Measurements from ENCODE around the gene SYNE1.
"Not testable (repeated sequence)": the region's sequence is repeated elsewhere in the genome, so short reads cannot be mapped to it uniquely, and the experiment has no call there.

Gene SYNE1, protein sequence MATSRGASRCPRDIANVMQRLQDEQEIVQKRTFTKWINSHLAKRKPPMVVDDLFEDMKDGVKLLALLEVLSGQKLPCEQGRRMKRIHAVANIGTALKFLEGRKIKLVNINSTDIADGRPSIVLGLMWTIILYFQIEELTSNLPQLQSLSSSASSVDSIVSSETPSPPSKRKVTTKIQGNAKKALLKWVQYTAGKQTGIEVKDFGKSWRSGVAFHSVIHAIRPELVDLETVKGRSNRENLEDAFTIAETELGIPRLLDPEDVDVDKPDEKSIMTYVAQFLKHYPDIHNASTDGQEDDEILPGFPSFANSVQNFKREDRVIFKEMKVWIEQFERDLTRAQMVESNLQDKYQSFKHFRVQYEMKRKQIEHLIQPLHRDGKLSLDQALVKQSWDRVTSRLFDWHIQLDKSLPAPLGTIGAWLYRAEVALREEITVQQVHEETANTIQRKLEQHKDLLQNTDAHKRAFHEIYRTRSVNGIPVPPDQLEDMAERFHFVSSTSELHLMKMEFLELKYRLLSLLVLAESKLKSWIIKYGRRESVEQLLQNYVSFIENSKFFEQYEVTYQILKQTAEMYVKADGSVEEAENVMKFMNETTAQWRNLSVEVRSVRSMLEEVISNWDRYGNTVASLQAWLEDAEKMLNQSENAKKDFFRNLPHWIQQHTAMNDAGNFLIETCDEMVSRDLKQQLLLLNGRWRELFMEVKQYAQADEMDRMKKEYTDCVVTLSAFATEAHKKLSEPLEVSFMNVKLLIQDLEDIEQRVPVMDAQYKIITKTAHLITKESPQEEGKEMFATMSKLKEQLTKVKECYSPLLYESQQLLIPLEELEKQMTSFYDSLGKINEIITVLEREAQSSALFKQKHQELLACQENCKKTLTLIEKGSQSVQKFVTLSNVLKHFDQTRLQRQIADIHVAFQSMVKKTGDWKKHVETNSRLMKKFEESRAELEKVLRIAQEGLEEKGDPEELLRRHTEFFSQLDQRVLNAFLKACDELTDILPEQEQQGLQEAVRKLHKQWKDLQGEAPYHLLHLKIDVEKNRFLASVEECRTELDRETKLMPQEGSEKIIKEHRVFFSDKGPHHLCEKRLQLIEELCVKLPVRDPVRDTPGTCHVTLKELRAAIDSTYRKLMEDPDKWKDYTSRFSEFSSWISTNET (N-terminal part only)

DNA sequence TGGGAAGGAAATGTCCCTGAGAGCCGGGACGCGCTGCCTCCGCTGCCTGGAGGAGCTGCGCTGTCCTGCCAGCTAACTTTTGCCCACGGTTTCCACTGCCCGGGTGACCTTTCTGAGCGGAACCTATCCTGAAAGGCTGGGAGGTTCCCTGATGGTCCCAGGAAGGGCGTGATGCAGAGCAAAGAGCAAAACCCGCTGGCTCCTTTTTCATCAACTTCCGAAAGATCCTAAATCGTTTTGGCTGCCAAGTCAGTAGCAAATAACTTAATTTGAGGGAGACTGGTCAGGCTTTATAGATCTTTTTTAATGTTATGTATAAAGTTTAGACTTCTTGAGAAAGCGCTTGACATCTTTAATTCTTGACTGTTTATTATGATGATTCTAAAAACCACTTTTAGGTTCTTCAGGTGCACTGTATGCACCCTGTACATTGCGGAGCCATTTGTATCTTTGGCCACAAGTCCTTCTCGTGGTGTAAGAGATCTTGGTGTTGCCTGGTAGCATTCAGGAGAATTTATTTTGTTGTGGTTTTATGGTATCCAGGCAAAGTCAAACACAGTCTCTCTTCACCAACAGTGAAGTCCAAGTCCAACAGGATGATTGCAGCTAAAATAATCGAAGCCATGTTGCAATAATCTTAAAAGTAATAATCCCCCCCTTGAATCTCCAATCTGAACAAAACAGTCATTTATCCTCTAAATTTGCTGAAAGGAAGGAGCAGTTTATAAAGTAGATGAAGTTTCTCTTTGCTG is at the start of gene SYNE1:
Gene SYNE1 (minus strand): TSS at position 67 of the 752 bp plus-strand sequence. CDS start 9,031 bp downstream, outside the sequence.
- no peak for DNase-seq (ENCODE audit: low spot score)

DNA sequence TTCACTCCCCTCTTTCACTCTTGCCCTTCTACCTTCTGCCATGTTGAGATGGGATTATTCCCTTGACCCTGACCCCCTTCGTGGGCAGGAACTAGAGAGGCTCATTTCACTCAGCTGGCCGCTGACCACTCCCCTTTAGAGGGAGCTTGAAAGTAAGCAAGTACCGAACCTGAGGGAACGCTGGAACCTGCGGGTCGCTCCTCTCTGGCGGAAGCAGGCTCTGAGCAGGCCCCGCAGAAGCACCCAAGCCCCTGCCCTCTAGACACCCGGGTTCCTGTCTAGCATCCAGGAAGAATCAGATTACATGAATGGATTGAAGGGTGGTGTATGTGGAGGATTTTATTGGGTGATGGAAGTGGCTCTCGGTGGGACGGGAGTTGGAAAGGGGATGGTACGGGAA is 48.7 kb upstream of the SYNE1 start:
- no peak for DNase-seq (ENCODE audit: low spot score)

DNA sequence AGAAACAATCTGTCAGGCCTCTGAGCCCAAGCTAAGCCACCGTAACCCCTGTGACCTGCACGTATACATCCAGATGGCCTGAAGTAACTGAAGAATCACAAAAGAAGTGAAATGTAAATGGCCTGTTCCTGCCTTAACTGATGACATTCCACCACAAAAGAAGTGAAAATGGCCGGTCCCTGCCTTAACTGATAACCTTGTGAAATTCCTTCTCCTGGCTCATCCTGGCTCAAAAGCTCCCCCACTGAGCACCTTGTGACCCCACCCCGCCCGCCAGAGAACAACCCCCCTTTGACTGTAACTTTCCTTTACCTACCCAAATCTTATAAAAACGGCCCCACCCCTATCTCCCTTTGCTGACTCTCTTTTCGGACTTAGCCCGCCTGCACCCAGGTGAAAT is 45.8 kb upstream of the SYNE1 start:
- not testable (repeated sequence) for DNase-seq (ENCODE audit: low spot score)

DNA sequence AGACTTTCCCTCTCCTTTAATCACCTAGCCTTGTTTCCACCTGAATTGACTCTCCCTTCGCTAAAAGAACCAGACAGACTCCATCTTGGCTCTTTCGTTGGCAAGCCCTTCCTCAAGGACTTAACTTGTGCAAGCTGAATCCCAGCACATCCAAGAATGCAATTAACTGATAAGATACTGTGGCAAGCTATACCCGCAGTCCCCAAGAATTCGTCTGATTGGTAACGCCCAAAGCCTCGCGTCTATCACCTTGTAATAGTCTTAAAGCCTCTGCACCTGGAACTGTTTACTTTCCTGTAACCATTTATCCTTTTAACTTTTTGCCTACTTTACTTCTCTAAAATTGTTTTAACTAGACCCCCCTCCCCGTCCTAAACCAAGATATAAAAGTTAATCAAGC is 45.0 kb upstream of the SYNE1 start:
- DNase-seq (ENCODE audit: low spot score), result no peak

DNA sequence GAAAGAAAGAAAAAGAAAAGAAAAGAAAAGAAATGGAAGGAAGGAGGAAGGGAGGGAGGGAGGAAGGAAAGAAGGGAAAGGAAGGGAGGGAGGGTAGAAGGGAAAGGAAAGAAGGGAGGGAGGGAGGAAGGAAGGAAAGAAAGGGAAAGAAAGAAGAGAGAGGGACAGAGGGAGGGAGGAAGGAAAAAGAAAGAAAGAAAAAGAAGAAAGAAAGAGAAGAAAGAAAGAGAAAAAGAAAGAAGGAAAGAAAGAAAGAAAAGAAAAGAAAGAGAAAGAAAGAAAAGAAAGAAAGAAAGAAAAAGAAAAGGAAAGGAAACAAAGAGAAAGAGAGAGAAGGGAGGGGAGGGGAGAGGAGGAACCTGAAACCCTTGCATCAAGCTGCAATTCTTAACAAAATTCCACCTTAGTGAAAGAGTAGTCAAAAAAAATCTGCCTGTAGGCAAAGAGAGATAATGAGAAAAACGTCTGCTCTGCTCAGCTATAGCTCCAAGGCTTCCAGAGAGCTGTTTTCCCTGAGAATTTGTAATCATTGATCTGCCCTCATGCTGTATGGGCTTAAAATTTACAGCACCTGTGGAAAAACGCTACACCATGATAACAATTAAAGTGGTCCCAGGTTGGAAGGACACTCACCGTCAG is 43.8 kb upstream of the SYNE1 start:
- no peak for DNase-seq (ENCODE audit: low spot score)

DNA sequence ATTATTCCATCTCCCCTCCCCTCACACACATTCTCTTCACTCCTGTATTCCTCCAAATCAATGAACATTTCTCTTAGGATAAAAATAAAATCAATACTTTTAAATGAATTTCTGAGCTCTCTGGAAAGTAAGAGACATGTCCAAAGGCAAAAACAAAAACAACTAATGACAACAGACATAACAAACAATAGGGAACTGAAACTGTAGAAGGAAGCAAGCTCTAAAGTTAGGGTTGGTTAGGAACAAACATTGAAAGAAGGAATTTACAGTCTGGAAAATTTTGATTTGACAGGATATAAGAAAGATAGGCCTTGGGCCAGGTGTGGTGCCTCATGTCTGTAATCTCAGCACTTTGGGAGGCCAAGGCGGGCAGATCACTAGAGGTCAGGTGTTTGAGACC is 43.0 kb upstream of the SYNE1 start:
- DNase-seq (ENCODE audit: low spot score), result no peak

DNA sequence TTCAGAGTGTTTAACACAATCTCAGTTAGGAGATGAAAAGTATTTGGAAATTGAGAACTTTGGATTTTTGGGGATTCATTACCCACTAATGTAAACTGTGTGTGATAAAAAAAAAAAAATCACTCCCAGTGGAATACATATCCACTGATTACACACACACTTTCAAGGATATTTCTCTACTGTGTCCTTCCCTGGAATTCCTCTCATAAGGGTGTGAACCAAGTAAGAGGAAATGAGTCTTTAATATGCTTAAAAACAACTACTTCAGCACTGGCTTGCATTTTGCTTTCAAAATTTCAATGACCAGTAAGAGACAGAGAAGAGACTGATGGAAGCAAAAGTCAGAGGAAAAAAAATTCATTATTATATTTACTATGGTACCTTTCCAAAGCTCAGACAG is 36.1 kb upstream of the SYNE1 start:
- no peak for DNase-seq (ENCODE audit: low spot score)

DNA sequence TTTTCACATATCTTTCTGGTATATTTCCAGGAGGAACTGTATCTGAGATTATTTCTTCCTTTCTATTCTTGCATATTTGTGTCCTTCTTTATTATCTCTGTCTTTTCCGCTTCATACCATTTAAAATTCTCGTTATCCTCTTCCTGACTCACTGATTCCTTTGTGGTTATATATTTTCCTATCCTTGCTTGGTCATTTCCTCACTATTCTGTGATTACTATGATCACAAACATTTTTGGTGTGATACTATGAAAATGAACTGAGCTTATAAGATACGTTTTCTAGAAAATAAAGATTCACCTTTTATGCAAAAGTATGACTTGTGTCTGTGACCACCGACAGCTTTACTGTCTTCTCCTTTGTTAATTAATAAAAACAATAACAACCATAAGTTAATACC is 34.0 kb upstream of the SYNE1 start:
- DNase-seq (ENCODE audit: low spot score), result no peak

DNA sequence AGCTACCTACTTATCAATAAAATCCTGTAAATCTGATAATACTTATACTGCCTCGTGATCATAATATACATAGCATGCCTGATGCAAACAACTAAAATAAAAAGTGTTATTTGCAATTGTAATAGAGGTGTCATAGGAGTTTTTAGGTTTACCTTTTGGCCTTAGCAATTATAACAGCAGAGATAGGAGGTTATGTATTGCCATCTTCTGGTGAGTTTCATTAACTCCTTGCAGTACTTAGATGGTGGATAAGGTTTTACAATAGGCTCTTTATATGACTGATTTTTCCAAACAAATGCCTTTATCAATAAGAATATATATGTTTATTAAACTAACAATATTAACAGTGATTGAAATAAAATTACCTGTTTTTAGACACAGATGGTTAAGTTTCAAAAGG is 32.7 kb upstream of the SYNE1 start:
- no peak for DNase-seq (ENCODE audit: low spot score)

DNA sequence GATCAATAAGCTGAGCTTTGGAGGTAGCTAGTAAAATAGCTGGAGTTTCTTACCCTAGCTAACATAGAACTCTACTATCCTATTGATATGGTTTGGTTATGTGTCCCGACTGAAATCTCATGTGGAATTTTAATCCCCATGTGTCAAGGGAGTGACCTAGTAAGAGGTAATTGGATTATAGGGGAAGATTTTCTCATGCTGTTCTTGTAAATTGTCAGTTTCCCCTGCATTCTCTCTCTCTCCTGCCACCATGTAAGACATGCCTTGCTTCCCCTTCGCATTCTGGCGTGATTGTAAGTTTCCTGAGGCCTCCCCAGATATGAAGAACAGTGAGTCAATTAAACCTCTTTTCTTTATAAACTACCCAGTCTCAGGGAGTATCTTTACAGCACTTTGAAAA is 24.6 kb upstream of the SYNE1 start:
- no peak for DNase-seq (ENCODE audit: low spot score)

DNA sequence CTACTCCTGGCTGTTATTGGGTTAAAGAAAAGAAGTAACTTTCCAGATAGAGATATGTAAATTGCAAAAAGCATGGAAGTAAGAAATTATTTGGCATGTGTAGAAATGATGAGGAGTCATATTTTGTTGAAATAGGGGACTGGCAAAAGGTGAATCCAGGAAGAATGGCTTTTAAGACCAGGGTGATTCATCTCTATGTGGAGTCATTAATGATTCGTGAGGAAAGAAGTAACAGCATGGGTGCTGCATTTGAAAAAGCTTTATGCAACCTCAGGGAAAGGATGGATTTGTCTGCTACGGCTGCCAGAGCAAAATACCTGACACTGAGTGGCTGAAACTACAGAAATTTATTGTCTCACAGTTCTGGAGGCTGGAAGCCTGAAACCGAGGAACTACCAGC is 14.8 kb upstream of the SYNE1 start:
- no peak for DNase-seq (ENCODE audit: low spot score)

DNA sequence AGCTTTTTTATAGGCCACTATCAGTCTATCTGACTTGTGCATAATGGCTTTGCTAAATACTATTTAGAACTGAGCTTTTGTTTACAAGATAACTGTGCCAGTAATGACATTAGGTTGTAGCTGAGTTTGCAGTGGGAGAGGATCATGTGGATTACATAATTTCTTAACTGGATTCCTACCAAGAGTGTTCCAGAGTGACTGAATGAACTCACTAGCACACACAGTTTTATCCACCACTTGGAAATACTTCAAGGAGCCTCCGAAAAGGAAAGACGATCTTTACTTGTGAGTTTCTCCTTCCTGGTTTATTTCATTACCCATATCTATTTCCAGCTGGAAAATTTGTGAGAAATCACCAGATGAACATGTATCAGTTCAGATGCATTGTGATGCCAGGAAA is 10.9 kb upstream of the SYNE1 start:
- DNase-seq (ENCODE audit: low spot score), result no peak

DNA sequence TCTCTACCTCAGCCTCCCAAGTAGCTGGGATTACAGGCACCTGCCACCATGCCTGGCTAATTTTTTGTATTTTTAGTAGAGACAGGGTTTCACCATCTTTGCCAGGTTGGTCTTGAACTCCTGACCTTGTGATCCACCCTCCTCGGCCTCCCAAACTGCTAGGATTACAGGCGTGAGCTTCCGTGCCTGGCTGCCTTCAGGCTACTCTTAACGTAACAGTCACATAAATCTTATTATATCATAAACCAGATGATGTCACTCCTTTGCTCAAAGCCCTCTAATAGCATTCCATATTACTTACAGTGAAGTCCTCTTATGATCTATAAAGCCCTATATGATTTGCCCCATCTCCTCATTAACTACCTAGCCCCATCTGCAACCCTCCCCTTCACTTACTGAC is 9.6 kb upstream of the SYNE1 start:
- not testable (repeated sequence) for DNase-seq (ENCODE audit: low spot score)

DNA sequence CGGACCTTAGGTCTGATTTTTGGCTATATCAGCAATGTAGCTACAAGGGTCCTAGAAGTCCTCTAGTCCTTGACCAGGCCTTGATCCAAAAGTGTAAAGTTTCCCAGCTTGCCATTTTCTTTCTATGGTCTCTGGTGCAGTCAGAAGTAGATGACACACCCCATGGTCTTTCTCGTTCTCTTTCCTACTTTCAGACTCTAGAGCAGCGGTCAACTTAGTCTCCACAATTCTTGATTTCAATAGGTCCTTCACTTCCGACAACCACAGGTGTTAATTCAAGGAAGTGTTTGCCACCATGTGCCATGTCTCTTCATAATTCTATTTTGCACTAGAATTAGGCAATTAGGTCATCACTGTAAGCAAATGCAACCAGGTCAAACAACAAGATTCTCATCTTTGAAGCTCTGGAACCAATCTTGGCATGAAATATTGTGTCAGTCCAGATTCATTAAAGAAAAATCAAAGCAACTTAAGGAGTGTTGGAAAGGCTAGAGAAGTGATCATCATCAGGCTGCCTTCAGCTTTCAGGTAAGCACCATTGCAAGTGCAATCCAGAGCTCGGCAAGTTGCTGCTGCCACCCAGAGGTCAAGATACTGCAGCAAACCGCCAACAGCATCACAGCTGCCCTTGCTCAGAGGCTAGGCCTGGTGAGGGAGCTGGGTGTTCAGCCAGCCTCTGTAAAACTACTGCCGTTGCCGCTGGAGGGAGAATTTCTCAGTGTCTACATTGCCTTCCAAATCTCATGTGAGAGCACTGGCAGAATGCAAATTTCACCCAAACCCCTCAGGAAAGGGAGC is 5.6 kb upstream of the SYNE1 start:
- no peak for DNase-seq (ENCODE audit: low spot score)

DNA sequence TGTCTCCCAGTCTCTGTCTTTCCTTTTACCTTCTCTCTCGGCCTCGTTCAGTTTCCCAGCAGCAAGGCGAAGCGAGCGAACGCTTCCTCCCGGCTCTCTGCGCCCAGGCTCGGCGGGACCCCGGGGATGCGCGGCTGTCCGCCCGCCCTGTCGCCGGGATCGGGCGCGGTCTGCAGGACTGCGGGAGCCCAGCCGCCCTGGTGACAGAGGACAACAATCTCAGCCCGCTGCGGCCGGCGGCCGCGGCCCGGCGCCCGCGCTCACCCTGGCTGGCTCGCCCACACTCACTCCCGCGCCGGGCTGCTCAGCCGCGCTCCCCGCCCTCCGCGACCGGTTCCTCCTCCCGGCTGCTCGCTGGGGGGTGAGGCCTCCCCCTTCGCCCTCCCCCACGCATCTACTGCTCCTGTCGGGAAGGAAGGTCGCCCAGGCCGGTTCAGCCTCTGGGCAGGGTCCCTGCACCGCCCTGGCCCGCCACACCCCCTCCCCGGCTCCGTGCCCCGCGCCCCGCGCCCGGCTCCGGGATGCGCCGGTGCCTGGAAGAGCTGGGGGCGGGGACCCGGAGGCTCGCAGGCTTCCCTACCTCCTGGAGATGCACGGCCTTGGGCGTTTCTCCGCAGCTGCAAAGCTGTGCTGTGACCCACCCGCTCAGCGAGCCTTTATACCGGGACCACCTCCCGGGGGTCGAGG is 410 bp downstream of the SYNE1 start:
- DNase-seq (ENCODE audit: low spot score), result no peak

DNA sequence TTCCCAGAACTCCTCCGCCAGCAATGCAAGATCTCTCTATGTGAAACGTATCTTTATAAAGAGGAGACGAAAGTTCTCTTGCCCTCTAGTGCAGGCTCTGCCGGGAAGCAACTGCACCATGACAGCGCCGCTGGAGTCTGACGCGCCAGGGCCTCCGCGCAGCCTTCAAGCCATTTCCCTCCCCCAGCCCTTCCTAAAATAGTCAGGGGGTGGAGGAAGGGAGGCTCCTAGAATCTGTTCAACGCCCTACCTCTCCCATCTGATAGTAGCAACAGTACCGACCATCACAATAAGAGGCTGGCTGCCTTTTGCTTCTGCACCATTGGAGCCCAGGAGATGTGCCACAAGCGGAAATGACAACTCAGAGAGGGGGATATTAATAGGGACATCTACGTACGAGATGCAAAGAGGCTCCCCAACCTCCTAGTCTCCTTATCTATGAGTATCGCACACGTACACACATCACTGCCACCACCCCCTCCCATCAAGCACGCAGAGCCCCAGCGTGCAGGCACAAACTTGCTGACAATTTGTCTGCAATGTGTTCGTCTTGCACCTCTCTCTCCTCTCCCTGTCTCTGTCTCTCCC is 1.0 kb downstream of the SYNE1 start:
- DNase-seq (ENCODE audit: low spot score), result no peak

DNA sequence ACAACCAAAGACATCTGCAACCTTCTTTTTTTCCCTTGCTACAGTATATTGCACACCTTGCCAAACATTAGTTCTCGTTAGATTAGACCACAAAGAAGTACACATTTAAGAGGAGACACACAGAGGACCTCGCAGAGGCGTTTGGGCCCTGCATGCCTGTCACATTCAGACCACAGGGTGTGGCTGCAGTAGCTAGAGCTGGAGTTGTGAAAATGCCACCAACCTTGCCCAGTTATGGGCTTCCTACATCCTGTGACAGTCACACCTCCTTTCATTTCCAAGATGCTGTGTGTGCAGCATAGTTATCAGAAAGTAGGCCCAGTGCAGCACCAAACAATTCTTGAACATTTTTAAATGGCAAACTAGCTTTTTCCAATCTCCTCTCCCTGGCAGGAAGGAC is 2.4 kb downstream of the SYNE1 start:
- no peak for DNase-seq (ENCODE audit: low spot score)

DNA sequence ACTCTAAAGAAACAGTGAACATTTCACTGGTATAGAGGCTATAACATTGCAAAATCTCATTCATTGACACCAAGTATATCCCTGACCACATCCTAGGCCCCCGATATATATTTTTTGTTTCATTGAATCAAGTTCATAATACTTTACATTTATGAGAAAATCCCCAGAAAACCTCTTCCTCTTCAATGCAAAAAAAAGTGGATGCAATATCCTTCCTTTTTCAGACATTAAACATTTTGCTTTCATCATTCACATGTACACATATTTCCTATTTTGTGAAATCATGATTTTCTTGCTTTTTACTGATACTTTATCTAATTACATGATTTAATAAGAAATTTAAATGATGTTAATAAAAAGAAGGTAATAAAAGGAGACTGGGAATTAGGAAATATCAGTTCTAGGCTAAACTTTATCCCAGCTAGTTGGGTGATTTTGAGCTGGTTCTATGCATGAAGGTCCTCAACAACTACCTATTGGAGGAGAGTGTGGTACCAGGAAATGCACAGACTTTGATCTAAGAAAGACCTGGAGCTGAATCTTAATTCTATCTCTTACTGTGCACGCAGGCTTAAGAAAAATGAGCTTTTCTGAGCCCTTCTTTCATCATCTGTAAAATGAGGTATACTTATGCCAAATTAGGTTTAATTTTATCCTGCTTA is 4.9 kb downstream of the SYNE1 start:
- DNase-seq (ENCODE audit: low spot score), result no peak

DNA sequence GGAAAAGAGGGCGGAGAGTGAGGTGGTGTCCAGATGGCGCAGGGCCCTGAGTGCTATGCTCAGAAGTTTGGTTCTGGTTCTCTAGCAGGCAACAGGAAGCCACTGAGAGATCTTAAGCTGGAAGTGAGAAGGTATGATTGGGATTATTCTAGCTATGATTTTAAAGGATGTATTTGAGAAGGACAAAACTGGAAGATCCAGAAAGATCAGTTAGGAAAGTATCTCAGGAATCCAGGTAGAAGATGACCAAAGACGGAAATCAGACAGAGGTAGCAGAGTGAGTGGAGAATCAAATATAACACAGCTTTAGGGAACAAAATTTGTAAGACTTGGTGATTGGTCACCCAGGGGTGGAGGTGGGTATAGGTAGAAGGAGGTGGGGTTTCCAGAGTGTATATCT is 5.8 kb downstream of the SYNE1 start:
- DNase-seq (ENCODE audit: low spot score), result no peak
